HepG2 (cell line): ENCODE results near the gene SCIN. TPM values are rescaled to one million over a fixed set of nuclear protein-coding genes. Genes with fewer than 3 reads are reported as not detected.

Experiments
- ATF2 ChIP-seq: sonication (generic); formaldehyde crosslinking; IDR thresholded peaks from 2 replicates; pipeline ENCODE4 v1.4.0; 2020; ENCODE audit warnings: missing genetic modification reagents
- CTCF ChIP-seq: sonication (generic); formaldehyde crosslinking; IDR thresholded peaks from 2 replicates; pipeline ENCODE4 v1.5.0; 2020; ENCODE audit warnings: mild to moderate bottlenecking, missing genetic modification reagents, moderate library complexity
- GPBP1L1 ChIP-seq: sonication (generic); formaldehyde crosslinking; IDR thresholded peaks from 2 replicates; pipeline ENCODE4 v1.5.0; 2020; ENCODE audit warnings: mild to moderate bottlenecking, missing genetic modification reagents
- GRHL1 ChIP-seq: sonication (generic); formaldehyde crosslinking; conservative IDR thresholded peaks from 2 replicates; pipeline ENCODE4 v1.8.0; 2022; ENCODE audit warnings: missing genetic modification reagents
- HDAC2 ChIP-seq: sonication (generic); formaldehyde crosslinking; IDR thresholded peaks from 2 replicates; pipeline ENCODE4 v1.4.0; 2020; ENCODE audit warnings: missing genetic modification reagents
- HES4 ChIP-seq: sonication (generic); formaldehyde crosslinking; IDR thresholded peaks from 2 replicates; pipeline ENCODE4 v1.9.0; 2021; ENCODE audit warnings: mild to moderate bottlenecking, missing genetic modification reagents, borderline replicate concordance
- JUND ChIP-seq: sonication (generic); formaldehyde crosslinking; IDR thresholded peaks from 2 replicates; pipeline ENCODE4 v1.8.0; 2022; ENCODE audit warnings: mild to moderate bottlenecking, missing genetic modification reagents
- NFE2 ChIP-seq: sonication (generic); formaldehyde crosslinking; IDR thresholded peaks from 2 replicates; pipeline ENCODE4 v1.4.0; 2020; ENCODE audit warnings: missing genetic modification reagents
- NFE2L2 ChIP-seq: fragments of 150-350 bp; IDR thresholded peaks from 2 replicates; pipeline ENCODE4 v1.6.1; 2014; ENCODE audit warnings: low read length
- NR0B2 ChIP-seq: sonication (generic); formaldehyde crosslinking; IDR thresholded peaks from 2 replicates; pipeline ENCODE4 v1.4.0; 2020; ENCODE audit warnings: mild to moderate bottlenecking, missing genetic modification reagents
- PLSCR1 ChIP-seq: sonication (generic); formaldehyde crosslinking; IDR thresholded peaks from 2 replicates; pipeline ENCODE4 v1.5.0; 2020; ENCODE audit warnings: missing genetic modification reagents, mild to moderate bottlenecking, borderline replicate concordance
- SOX5 ChIP-seq: IDR thresholded peaks from 2 replicates; pipeline ENCODE4 v1.6.1; 2016; ENCODE audit warnings: borderline replicate concordance
- SP2 ChIP-seq: sonication (generic); formaldehyde crosslinking; IDR thresholded peaks from 2 replicates; pipeline ENCODE4 v1.5.1; 2020; ENCODE audit warnings: mild to moderate bottlenecking, missing genetic modification reagents
- SRSF4 ChIP-seq: fragments of 200-400 bp; formaldehyde crosslinking; IDR thresholded peaks from one replicate; pipeline ENCODE4 v1.6.1; 2018; ENCODE audit warnings: mild to moderate bottlenecking, low read depth, low read length, moderate library complexity; ENCODE audit not compliant: poor library complexity, severe bottlenecking
- ZNF414 ChIP-seq: sonication (generic); formaldehyde crosslinking; IDR thresholded peaks from 2 replicates; pipeline ENCODE4 v1.5.0; 2020; ENCODE audit warnings: missing genetic modification reagents
- ZNF501 ChIP-seq: sonication (generic); formaldehyde crosslinking; IDR thresholded peaks from 2 replicates; pipeline ENCODE4 v1.5.1; 2020; ENCODE audit warnings: mild to moderate bottlenecking, moderate library complexity, missing genetic modification reagents
- ZNF775 ChIP-seq: sonication (generic); formaldehyde crosslinking; IDR thresholded peaks from 2 replicates; pipeline ENCODE4 v1.4.0; 2020; ENCODE audit warnings: missing genetic modification reagents, mild to moderate bottlenecking, moderate library complexity, borderline replicate concordance
- ZNF777 ChIP-seq: sonication (generic); formaldehyde crosslinking; IDR thresholded peaks from 2 replicates; pipeline ENCODE4 v1.4.0; 2020; ENCODE audit warnings: missing genetic modification reagents
- ZSCAN31 ChIP-seq: sonication (generic); formaldehyde crosslinking; IDR thresholded peaks from 2 replicates; pipeline ENCODE4 v1.5.0; 2020; ENCODE audit warnings: low read depth, mild to moderate bottlenecking, missing genetic modification reagents
- polyA plus RNA-seq, 8 experiments: library from polyadenylated mRNA; depleted of rRNA in 3 of 8; stranded (reverse) in 7 of 8; unstranded in 1 of 8; fragments of >200 nt; fragmentation: Illumina TruSeq in 4 of 8; extraction: Trizol in 4 of 8; gene quantifications; 2 replicates each; pipeline versions ENCODE4 v1.2.1 to v1.2.3, GENCODE V29; 2011 to 2016; ENCODE audit warnings: low read depth in 4 of 8, missing spikeins in 1 of 8, mixed read lengths in 1 of 8; ENCODE audit not compliant: insufficient read depth in 1 of 8
- total RNA-seq, 5 experiments: library from RNA; depleted of rRNA; stranded (reverse); fragments of >200 nt; fragmentation: Illumina TruSeq; extraction: Trizol; gene quantifications; 2 replicates each; pipeline ENCODE4 v1.2.3, GENCODE V29; 2016; ENCODE audit warnings: low read depth in 1 of 5

Gene SCIN
- total and polyA plus RNA-seq, 2 of the 13 experiments (the other 11 are each of a cell fraction or from before 2014, with no cell fraction given) = not detected

- TF ChIP-seq SRSF4 = no peak
- TF ChIP-seq GPBP1L1 (CRISPR knock-in tag) = no peak
- peak; percentile 41 for TF ChIP-seq ZSCAN31 (CRISPR knock-in tag)
- no peak; the same call in 1 of the 2 replicates for TF ChIP-seq ZNF414
- TF ChIP-seq NFE2 (CRISPR knock-in tag) = no peak
- peak; percentile 54; the same call in 1 of the 2 replicates for TF ChIP-seq HES4 (CRISPR knock-in tag)
- no peak for TF ChIP-seq ZNF777
- peak; percentile 40; the same call in 1 of the 2 replicates for TF ChIP-seq NR0B2
- no peak for TF ChIP-seq GRHL1 (CRISPR knock-in tag)
- TF ChIP-seq CTCF = peak; percentile 91
- peak; percentile 20; the same call in 1 of the 2 replicates for TF ChIP-seq SOX5
- peak; percentile 42; the same call in 1 of the 2 replicates for TF ChIP-seq HDAC2
- peak; percentile 97 for TF ChIP-seq SP2
- peak; percentile 89; the same call in 1 of the 2 replicates for TF ChIP-seq ZNF775
- TF ChIP-seq JUND (CRISPR knock-in tag) = no peak
- no peak for TF ChIP-seq NFE2L2
- TF ChIP-seq PLSCR1 (CRISPR knock-in tag) = 0 out of 2 replicates have a peak, but pooled peaks have one; percentile 67
- TF ChIP-seq ZNF501 (CRISPR knock-in tag) = no peak
- TF ChIP-seq ATF2 (CRISPR knock-in tag) = peak; percentile 38; the same call in 1 of the 2 replicates
Measured at GRCh38 chr7:12686891-12687717, 116.6 kb downstream of the SCIN start, which contains the start of gene ARL4A (continued).
